ENCODE data around the gene NOS2.
"Not testable (repeated sequence)": the region's sequence is repeated elsewhere in the genome, so short reads cannot be mapped to it uniquely, and the experiment has no call there.

Gene NOS2

GRCh38 chr17:27839571-27840405 lies 39.5 kb upstream of the NOS2 start:
- H3K18ac ChIP-seq (ENCODE audit: low read depth in 1 of 2, low read length in 2 of 2); H2BK15ac ChIP-seq (ENCODE audit: low read depth, poor library complexity, severe bottlenecking); H3K27ac ChIP-seq (ENCODE audit: low read length, poor library complexity, severe bottlenecking); H4K91ac ChIP-seq (ENCODE audit: low read length); H3K9ac ChIP-seq (ENCODE audit: low read length); H3K4me2 ChIP-seq (ENCODE audit: low read length, poor library complexity, severe bottlenecking); H3K27me3 ChIP-seq (ENCODE audit: control insufficient read depth in 1 of 2, insufficient read depth in 1 of 2, low read length in 2 of 2); H3K79me1 ChIP-seq (replicated peaks; ENCODE audit: low read length, poor library complexity, severe bottlenecking); H2BK12ac ChIP-seq (ENCODE audit: low read length in 2 of 2); H2BK120ac ChIP-seq (ENCODE audit: low read depth, low read length); H3K4me3 ChIP-seq (ENCODE audit: insufficient read depth in 1 of 2, low read depth in 1 of 2, low read length in 2 of 2); H3K23ac ChIP-seq (ENCODE audit: low read length in 2 of 2); H3K14ac ChIP-seq (ENCODE audit: low read length in 2 of 2); DNase-seq; H2AFZ ChIP-seq (ENCODE audit: low read depth, low read length); H2BK5ac ChIP-seq (ENCODE audit: low read depth, low read length, poor library complexity, severe bottlenecking); H2AK5ac ChIP-seq (ENCODE audit: low read length, severe bottlenecking); H4K8ac ChIP-seq (ENCODE audit: low read length); H3K9me3 ChIP-seq (ENCODE audit: control insufficient read depth, low read length); H3K36me3 ChIP-seq (ENCODE audit: control insufficient read depth in 1 of 2, insufficient read depth in 2 of 2, low read depth in 1 of 2, low read length in 2 of 2); H3K4ac ChIP-seq (ENCODE audit: low read depth in 1 of 2, low read length in 2 of 2); H3K4me1 ChIP-seq (ENCODE audit: control insufficient read depth, insufficient read depth, low read depth, low read length): not testable (repeated sequence)
- no CpG with 5 or more reads among the region's 4 CpGs for WGBS

- H2AFZ ChIP-seq (ENCODE audit: low read depth, low read length); H3K79me1 ChIP-seq (replicated peaks; ENCODE audit: low read length, poor library complexity, severe bottlenecking); H2BK120ac ChIP-seq (ENCODE audit: low read depth, low read length); H2BK15ac ChIP-seq (ENCODE audit: low read depth, poor library complexity, severe bottlenecking); H3K4me3 ChIP-seq (ENCODE audit: insufficient read depth in 1 of 2, low read depth in 1 of 2, low read length in 2 of 2); H2BK5ac ChIP-seq (ENCODE audit: low read depth, low read length, poor library complexity, severe bottlenecking); H3K4ac ChIP-seq (ENCODE audit: low read depth in 1 of 2, low read length in 2 of 2); H4K8ac ChIP-seq (ENCODE audit: low read length); H3K18ac ChIP-seq (ENCODE audit: low read depth in 1 of 2, low read length in 2 of 2); H3K14ac ChIP-seq (ENCODE audit: low read length in 2 of 2); H2BK12ac ChIP-seq (ENCODE audit: low read length in 2 of 2); DNase-seq; H3K27ac ChIP-seq (ENCODE audit: low read length, poor library complexity, severe bottlenecking); H3K27me3 ChIP-seq (ENCODE audit: control insufficient read depth in 1 of 2, insufficient read depth in 1 of 2, low read length in 2 of 2); H3K9ac ChIP-seq (ENCODE audit: low read length); H2AK5ac ChIP-seq (ENCODE audit: low read length, severe bottlenecking); H4K91ac ChIP-seq (ENCODE audit: low read length); H3K4me2 ChIP-seq (ENCODE audit: low read length, poor library complexity, severe bottlenecking); H3K36me3 ChIP-seq (ENCODE audit: control insufficient read depth in 1 of 2, insufficient read depth in 2 of 2, low read depth in 1 of 2, low read length in 2 of 2); H3K23ac ChIP-seq (ENCODE audit: low read length in 2 of 2); H3K9me3 ChIP-seq (ENCODE audit: control insufficient read depth, low read length); H3K4me1 ChIP-seq (ENCODE audit: control insufficient read depth, insufficient read depth, low read depth, low read length): not testable (repeated sequence)
- 88% methylated on average over 1 of the region's 3 CpGs for WGBS
Observed at GRCh38 chr17:27838607-27839006, 38.3 kb upstream of the NOS2 start.

- not testable (repeated sequence) for H2BK120ac ChIP-seq (ENCODE audit: low read depth, low read length)
Observed at GRCh38 chr17:27837769-27838168, 37.4 kb upstream of the NOS2 start.

GRCh38 chr17:27836651-27837050 lies 36.3 kb upstream of the NOS2 start:
- H3K27me3 ChIP-seq (ENCODE audit: control insufficient read depth in 1 of 2, insufficient read depth in 1 of 2, low read length in 2 of 2): peaks cover 3 to 12% of the 10 kb centered on the region in 2 experiments
- no peak overlapping the region for H3K4me3 ChIP-seq (ENCODE audit: insufficient read depth in 1 of 2, low read depth in 1 of 2, low read length in 2 of 2)
- no peak overlapping the region for H2AK5ac ChIP-seq (ENCODE audit: low read length, severe bottlenecking)
- no peak overlapping the region for H2AFZ ChIP-seq (ENCODE audit: low read depth, low read length)
- H2BK15ac ChIP-seq (ENCODE audit: low read depth, poor library complexity, severe bottlenecking): no peak overlapping the region
- no peak overlapping the region for H3K14ac ChIP-seq (ENCODE audit: low read length in 2 of 2)
- H4K8ac ChIP-seq (ENCODE audit: low read length): no peak overlapping the region
- no peak overlapping the region for H3K9ac ChIP-seq (ENCODE audit: low read length)
- H3K4me2 ChIP-seq (ENCODE audit: low read length, poor library complexity, severe bottlenecking): no peak overlapping the region
- no peak overlapping the region for H2BK5ac ChIP-seq (ENCODE audit: low read depth, low read length, poor library complexity, severe bottlenecking)
- no peaks in the 10 kb centered on the region for H3K79me1 ChIP-seq (replicated peaks; ENCODE audit: low read length, poor library complexity, severe bottlenecking)
- H3K36me3 ChIP-seq (ENCODE audit: control insufficient read depth in 1 of 2, insufficient read depth in 2 of 2, low read depth in 1 of 2, low read length in 2 of 2): no peaks in the 10 kb centered on the region
- DNase-seq: no peak
- no peak overlapping the region for H3K23ac ChIP-seq (ENCODE audit: low read length in 2 of 2)
- no peak overlapping the region for H3K4ac ChIP-seq (ENCODE audit: low read depth in 1 of 2, low read length in 2 of 2)
- no peak overlapping the region for H2BK12ac ChIP-seq (ENCODE audit: low read length in 2 of 2)
- H3K18ac ChIP-seq (ENCODE audit: low read depth in 1 of 2, low read length in 2 of 2): no peak overlapping the region
- H3K4me1 ChIP-seq (ENCODE audit: control insufficient read depth, insufficient read depth, low read depth, low read length): no peaks in the 10 kb centered on the region
- no peak overlapping the region for H2BK120ac ChIP-seq (ENCODE audit: low read depth, low read length)
- no peak overlapping the region for H3K27ac ChIP-seq (ENCODE audit: low read length, poor library complexity, severe bottlenecking)
- H4K91ac ChIP-seq (ENCODE audit: low read length): no peak overlapping the region
- H3K9me3 ChIP-seq (ENCODE audit: control insufficient read depth, low read length): no peaks in the 10 kb centered on the region

More at GRCh38 chr17:27837769-27838168, 37.4 kb upstream of the NOS2 start:
- H3K4ac ChIP-seq (ENCODE audit: low read depth in 1 of 2, low read length in 2 of 2); H3K4me1 ChIP-seq (ENCODE audit: control insufficient read depth, insufficient read depth, low read depth, low read length); H3K18ac ChIP-seq (ENCODE audit: low read depth in 1 of 2, low read length in 2 of 2); H3K14ac ChIP-seq (ENCODE audit: low read length in 2 of 2); H2AFZ ChIP-seq (ENCODE audit: low read depth, low read length); H3K9me3 ChIP-seq (ENCODE audit: control insufficient read depth, low read length); H3K27ac ChIP-seq (ENCODE audit: low read length, poor library complexity, severe bottlenecking); H3K27me3 ChIP-seq (ENCODE audit: control insufficient read depth in 1 of 2, insufficient read depth in 1 of 2, low read length in 2 of 2); H3K79me1 ChIP-seq (replicated peaks; ENCODE audit: low read length, poor library complexity, severe bottlenecking); H4K91ac ChIP-seq (ENCODE audit: low read length); H2BK12ac ChIP-seq (ENCODE audit: low read length in 2 of 2); H4K8ac ChIP-seq (ENCODE audit: low read length); H3K4me3 ChIP-seq (ENCODE audit: insufficient read depth in 1 of 2, low read depth in 1 of 2, low read length in 2 of 2); H2BK15ac ChIP-seq (ENCODE audit: low read depth, poor library complexity, severe bottlenecking); H3K36me3 ChIP-seq (ENCODE audit: control insufficient read depth in 1 of 2, insufficient read depth in 2 of 2, low read depth in 1 of 2, low read length in 2 of 2); H3K9ac ChIP-seq (ENCODE audit: low read length); H3K23ac ChIP-seq (ENCODE audit: low read length in 2 of 2); H2BK5ac ChIP-seq (ENCODE audit: low read depth, low read length, poor library complexity, severe bottlenecking); H3K4me2 ChIP-seq (ENCODE audit: low read length, poor library complexity, severe bottlenecking); H2AK5ac ChIP-seq (ENCODE audit: low read length, severe bottlenecking); DNase-seq: not testable (repeated sequence)
- no CpG with 5 or more reads among the region's 1 CpG for WGBS
